Activated CD4-positive, CD25-positive, alpha-beta regulatory T cell treated with anti-CD3 and anti-CD28 coated beads, Interleukin-2, amount 50 U/mL, for 72 hours (primary cell): ENCODE data around the gene PRKCI.

Experiments used
- DNase-seq: peaks from one replicate; pipeline ENCODE4 v3.0.0; 2021

PRKCI gene

GRCh38 chr3:170346481-170347392 is 124.5 kb downstream of the PRKCI start:
- DNase-seq, result no peak

GRCh38 chr3:170350515-170351413 is 128.5 kb downstream of the PRKCI start:
- DNase-seq, result no peak

GRCh38 chr3:170352936-170353335 is 130.7 kb downstream of the PRKCI start:
- no peak for DNase-seq

GRCh38 chr3:170353485-170353884 is 131.3 kb downstream of the PRKCI start:
- no peak for DNase-seq

GRCh38 chr3:170354760-170355159 is 132.5 kb downstream of the PRKCI start:
- DNase-seq, result no peak
